ENCODE results near the gene UGT1A7. TPM values are rescaled to one million over a fixed set of nuclear protein-coding genes. Genes with fewer than 3 reads are reported as not detected.

Gene UGT1A7
- total RNA-seq, 4 donors from 2014 or later = 3.4 to 55.3 (median 18.2) TPM

DNA sequence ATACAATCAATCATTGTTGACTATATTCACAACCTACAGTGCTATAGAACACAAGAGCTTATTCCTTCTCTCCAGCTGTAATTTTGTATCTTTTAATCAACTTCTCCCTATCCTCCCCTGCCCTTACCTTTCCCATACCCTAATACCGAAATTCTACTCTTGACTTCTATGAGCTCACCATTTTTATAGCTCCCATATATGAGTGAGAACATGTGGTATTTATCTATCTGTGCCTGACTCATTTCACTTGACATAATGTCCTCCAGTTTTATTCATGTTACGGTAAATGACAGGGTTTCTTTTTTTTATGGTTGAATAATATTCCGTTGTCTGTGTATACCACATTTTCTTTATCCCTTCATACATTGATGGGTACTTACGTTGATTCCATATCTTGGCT lies 99.1 kb downstream of the UGT1A7 start:
- intact Hi-C loops (cut with DNase I; ENCODE audit: low total_unique reads) (no loop called here), in situ Hi-C loops (cut with MboI; ENCODE audit: low pct_ligation_motif_present in 1 of 4, low pct_unique_long_range_greater_than_20kb in 1 of 4, low sequenced_read_pairs in 3 of 4) (no loop called here)
- no peak overlapping the region for H3K4me3 ChIP-seq
- WGBS, 2 donors (ENCODE audit: low coverage in 1 of 2) = 68 to 75% methylated on average over 4 of the region's 4 CpGs
- TF ChIP-seq EP300 (IDR thresholded peaks at IDR 0.05; ENCODE audit: low read depth) (no peak), POLR2AphosphoS5 (IDR thresholded peaks at IDR 0.05) (no peak)
- no peak overlapping the region for H3K27ac ChIP-seq
- H3K27me3 ChIP-seq = peaks cover 3% of the 10 kb centered on the region
- H3K4me1 ChIP-seq = no peaks in the 10 kb centered on the region
- no peak for DNase-seq
- no peaks in the 10 kb centered on the region for H3K36me3 ChIP-seq
- H3K9me3 ChIP-seq = no peaks in the 10 kb centered on the region

DNA sequence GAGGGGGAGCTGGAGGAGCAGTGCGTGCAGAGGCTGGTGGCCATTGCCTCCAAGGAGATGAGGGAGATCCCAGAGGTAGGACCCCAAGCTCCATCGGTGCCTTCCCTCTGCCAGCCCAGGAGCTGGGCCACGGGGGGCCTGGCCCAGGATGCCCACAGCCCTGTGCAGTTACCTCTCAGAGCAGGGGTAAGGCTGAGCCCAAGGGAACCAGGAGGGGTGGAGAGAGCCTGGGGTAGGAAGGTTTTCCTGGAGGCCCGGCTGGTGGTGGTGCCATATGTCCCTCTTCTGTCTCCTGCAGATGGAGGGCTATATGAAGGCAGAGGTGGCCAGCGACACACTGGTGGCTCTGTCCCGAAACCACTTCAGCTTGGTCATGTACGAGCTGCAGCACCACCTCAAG lies 107.9 kb downstream of the UGT1A7 start:
- Histone ChIP-seq H3K27ac (no peak overlapping the region), H3K4me1 (no peaks in the 10 kb centered on the region), H3K9me3 (no peaks in the 10 kb centered on the region), H3K36me3 (no peaks in the 10 kb centered on the region), H3K4me3 (no peak overlapping the region), H3K27me3 (peaks cover 3% of the 10 kb centered on the region)
- 96% methylated on average over 5 of the region's 7 CpGs; no CpG with 5 or more reads in 1 of the 2 donors for WGBS, 2 donors (ENCODE audit: low coverage in 1 of 2)
- in situ Hi-C loops (cut with MboI; ENCODE audit: low pct_ligation_motif_present in 1 of 4, low pct_unique_long_range_greater_than_20kb in 1 of 4, low sequenced_read_pairs in 3 of 4) (no loop called here), intact Hi-C loops (cut with DNase I; ENCODE audit: low total_unique reads) (loop anchor here (5.0 kb wide), 1 partner anchor 1772 kb away; no protein-coding TSS in a partner anchor)
- DNase-seq = no peak
- TF ChIP-seq EP300 (IDR thresholded peaks at IDR 0.05; ENCODE audit: low read depth) = no peak
- no peak for TF ChIP-seq POLR2AphosphoS5 (IDR thresholded peaks at IDR 0.05)
- TF ChIP-seq POLR2A (IDR thresholded peaks at IDR 0.05) = no peak
- TF ChIP-seq, protein P1, sequence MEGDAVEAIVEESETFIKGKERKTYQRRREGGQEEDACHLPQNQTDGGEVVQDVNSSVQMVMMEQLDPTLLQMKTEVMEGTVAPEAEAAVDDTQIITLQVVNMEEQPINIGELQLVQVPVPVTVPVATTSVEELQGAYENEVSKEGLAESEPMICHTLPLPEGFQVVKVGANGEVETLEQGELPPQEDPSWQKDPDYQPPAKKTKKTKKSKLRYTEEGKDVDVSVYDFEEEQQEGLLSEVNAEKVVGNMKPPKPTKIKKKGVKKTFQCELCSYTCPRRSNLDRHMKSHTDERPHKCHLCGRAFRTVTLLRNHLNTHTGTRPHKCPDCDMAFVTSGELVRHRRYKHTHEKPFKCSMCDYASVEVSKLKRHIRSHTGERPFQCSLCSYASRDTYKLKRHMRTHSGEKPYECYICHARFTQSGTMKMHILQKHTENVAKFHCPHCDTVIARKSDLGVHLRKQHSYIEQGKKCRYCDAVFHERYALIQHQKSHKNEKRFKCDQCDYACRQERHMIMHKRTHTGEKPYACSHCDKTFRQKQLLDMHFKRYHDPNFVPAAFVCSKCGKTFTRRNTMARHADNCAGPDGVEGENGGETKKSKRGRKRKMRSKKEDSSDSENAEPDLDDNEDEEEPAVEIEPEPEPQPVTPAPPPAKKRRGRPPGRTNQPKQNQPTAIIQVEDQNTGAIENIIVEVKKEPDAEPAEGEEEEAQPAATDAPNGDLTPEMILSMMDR (IDR thresholded peaks at IDR 0.05) = no peak

DNA sequence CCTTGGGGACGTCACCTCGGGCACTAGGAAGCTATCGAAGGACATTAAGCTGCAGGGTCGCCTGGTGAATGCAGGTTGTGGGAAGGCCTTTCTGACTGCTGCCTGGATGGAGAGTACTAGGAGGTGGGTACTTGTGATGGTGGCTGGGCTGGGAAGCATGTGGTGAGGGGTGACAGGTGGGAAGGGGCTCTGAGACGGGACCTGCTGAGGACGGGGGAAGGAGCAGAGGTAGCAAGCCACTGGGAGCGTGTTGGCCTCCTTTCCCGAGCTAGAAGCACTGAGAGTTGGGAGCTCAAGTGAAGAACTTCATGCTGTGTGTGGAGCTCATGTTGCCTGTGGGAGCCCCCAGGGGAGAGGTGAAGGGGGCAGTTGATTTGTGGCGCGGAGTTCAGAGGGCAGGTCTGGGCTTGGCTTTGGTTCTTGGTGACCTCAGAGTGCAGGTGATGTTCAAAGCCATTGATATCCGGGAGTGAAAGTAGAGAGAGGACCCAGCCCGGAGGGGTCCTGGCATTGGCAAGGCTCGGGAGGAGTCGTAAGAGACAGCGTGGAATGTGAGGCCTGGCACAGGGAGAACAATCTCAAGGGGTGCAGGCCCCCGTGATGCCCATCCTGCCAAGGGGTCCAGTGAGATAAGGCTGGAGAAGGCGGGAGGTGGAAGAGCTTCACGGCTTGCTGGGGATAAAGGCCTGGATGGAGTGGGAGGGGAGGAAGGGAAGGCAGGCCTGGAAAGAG lies 109.6 kb downstream of the UGT1A7 start:
- 77 to 87% methylated on average over 7 to 18 of the region's 18 CpGs for WGBS, 2 donors (ENCODE audit: low coverage in 1 of 2)
- no peak overlapping the region for H3K4me3 ChIP-seq
- H3K27ac ChIP-seq = no peak overlapping the region
- intact Hi-C loops (cut with DNase I; ENCODE audit: low total_unique reads) = no loop called here
- DNase-seq = no peak
- no peaks in the 10 kb centered on the region for H3K9me3 ChIP-seq
- in situ Hi-C loops (cut with MboI; ENCODE audit: low pct_ligation_motif_present in 1 of 4, low pct_unique_long_range_greater_than_20kb in 1 of 4, low sequenced_read_pairs in 3 of 4) = no loop called here
- TF ChIP-seq POLR2AphosphoS5 (IDR thresholded peaks at IDR 0.05) (no peak), EP300 (IDR thresholded peaks at IDR 0.05; ENCODE audit: low read depth) (no peak), POLR2A (IDR thresholded peaks at IDR 0.05) (no peak)
- TF ChIP-seq, protein P1 (IDR thresholded peaks at IDR 0.05) = no peak
- H3K36me3 ChIP-seq = no peaks in the 10 kb centered on the region
- H3K27me3 ChIP-seq = no peaks in the 10 kb centered on the region
- H3K4me1 ChIP-seq = no peaks in the 10 kb centered on the region

DNA sequence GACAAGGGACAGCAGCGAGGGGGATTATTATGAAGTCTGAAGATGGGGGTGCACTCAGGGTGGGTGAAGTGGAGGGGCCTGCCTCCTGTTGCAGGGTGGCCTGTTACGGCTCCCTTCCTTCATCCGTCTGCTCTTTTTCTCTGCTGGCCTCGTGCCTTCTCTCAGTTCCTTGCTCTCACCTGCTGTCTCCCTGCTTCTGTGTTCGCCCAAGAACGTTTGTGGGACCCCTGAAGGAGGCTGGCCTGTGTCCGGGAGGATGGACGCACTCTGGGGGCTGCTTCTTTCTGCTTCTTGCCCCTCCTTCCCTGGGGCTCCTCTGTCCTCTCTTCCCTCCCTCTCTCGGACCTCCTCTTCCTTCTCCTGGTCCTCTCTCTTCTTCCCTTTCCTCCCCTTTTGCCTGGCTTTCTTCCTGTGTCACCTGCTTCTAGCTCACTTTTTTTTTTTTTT lies 110.2 kb downstream of the UGT1A7 start:
- TF ChIP-seq POLR2A (IDR thresholded peaks at IDR 0.05) (no peak), POLR2AphosphoS5 (IDR thresholded peaks at IDR 0.05) (no peak), EP300 (IDR thresholded peaks at IDR 0.05; ENCODE audit: low read depth) (no peak)
- TF ChIP-seq, protein P1 (IDR thresholded peaks at IDR 0.05) = no peak
- no peaks in the 10 kb centered on the region for H3K4me1 ChIP-seq
- no peaks in the 10 kb centered on the region for H3K36me3 ChIP-seq
- intact Hi-C loops (cut with DNase I; ENCODE audit: low total_unique reads) (no loop called here), in situ Hi-C loops (cut with MboI; ENCODE audit: low pct_ligation_motif_present in 1 of 4, low pct_unique_long_range_greater_than_20kb in 1 of 4, low sequenced_read_pairs in 3 of 4) (no loop called here)
- H3K27ac ChIP-seq = no peak overlapping the region
- DNase-seq = no peak
- H3K9me3 ChIP-seq = no peaks in the 10 kb centered on the region
- no peaks in the 10 kb centered on the region for H3K27me3 ChIP-seq
- 75 to 91% methylated on average over 5 to 9 of the region's 9 CpGs for WGBS, 2 donors (ENCODE audit: low coverage in 1 of 2)
- H3K4me3 ChIP-seq = no peak overlapping the region
